T-cell (primary cell): Measurements from ENCODE around the gene ADRA1B. TPM values are rescaled to one million over a fixed set of nuclear protein-coding genes. Genes with fewer than 3 reads are reported as not detected.
A peak's percentile ranks its signal among the peaks of the same experiment; 100 is the strongest.

ENCODE experiments used
- ATAC-seq, 4 experiments: fragments of 200-7000 bp in 3 of 4; fragments of 150-1000 bp in 1 of 4; cut with Tn5 transposase; replicated peaks in 1 of 4; 1 replicate in 3 of 4; 2 replicates in 1 of 4; pipeline ENCODE4 v1.10.0; 2021; ENCODE audit warnings: moderate library complexity in 3 of 4, mild to moderate bottlenecking in 2 of 4, moderate number of reproducible peaks in 1 of 4
- CTCF ChIA-PET, 2 donors: fragments of 300-600 bp; sonication (Branson Sonifier 250); formaldehyde crosslinking; loops; one replicate each; lab custom pipeline; 2022; ENCODE audit warnings: antibody characterized with exemption in 2 of 2; lab: Charles Lee
- POLR2A ChIA-PET, 2 donors: fragments of 300-600 bp; sonication (Branson Sonifier 250); formaldehyde crosslinking; loops; one replicate each; lab custom pipeline; 2022; ENCODE audit warnings: antibody characterized with exemption in 2 of 2; lab: Charles Lee
- DNase-seq, 35 experiments: peaks; one replicate each; pipeline versions ENCODE4 v3.0.0 to v3.0.0-alpha.2; 2013 to 2023
- H3K27ac ChIP-seq: one replicate; pipeline ENCODE4 v1.5.1; 2013; ENCODE audit warnings: low read length
- H3K27me3 ChIP-seq, 2 experiments: replicated peaks in 1 of 2; 1 replicate in 1 of 2; 2 replicates in 1 of 2; pipeline versions ENCODE4 v1.6.1 to v1.7.0; 2013; ENCODE audit warnings: low read length in 1 of 2, mixed read lengths in 1 of 2; ENCODE audit not compliant: control insufficient read depth in 2 of 2, insufficient read depth in 2 of 2; ENCODE audit errors: extremely low read depth in 1 of 2
- H3K36me3 ChIP-seq, 2 donors: 1 replicate in 1 of 2; 2 replicates in 1 of 2; pipeline versions ENCODE4 v1.6.1 to v1.7.0; 2013; ENCODE audit warnings: low read length in 1 of 2; ENCODE audit not compliant: control insufficient read depth in 2 of 2, insufficient read depth in 1 of 2; ENCODE audit errors: extremely low read depth in 1 of 2
- H3K4me1 ChIP-seq, 2 experiments: 1 replicate in 1 of 2; 2 replicates in 1 of 2; pipeline versions ENCODE4 v1.6.1 to v1.7.0; 2013; ENCODE audit warnings: low read length in 2 of 2, mixed read lengths in 1 of 2; ENCODE audit not compliant: insufficient read depth in 2 of 2, control insufficient read depth in 1 of 2; ENCODE audit errors: extremely low read depth in 1 of 2
- H3K4me3 ChIP-seq, 2 donors: 1 replicate in 1 of 2; 2 replicates in 1 of 2; pipeline versions ENCODE4 v1.5.1 to v1.7.0; 2013; ENCODE audit warnings: mild to moderate bottlenecking in 2 of 2, low read length in 1 of 2, moderate library complexity in 1 of 2; ENCODE audit not compliant: control insufficient read depth in 1 of 2; ENCODE audit errors: extremely low read depth in 1 of 2
- H3K9me3 ChIP-seq: 2 replicates; pipeline ENCODE4 v1.7.0; 2013
- H3K27ac Mint-ChIP-seq, 2 donors: one replicate each; pipeline ENCODE4 v1.8.0; 2020 to 2021; ENCODE audit warnings: mild to moderate bottlenecking in 2 of 2, mixed read lengths in 2 of 2
- H3K27me3 Mint-ChIP-seq, 2 donors: one replicate each; pipeline ENCODE4 v1.8.0; 2021 to 2022; ENCODE audit warnings: mixed read lengths in 2 of 2
- H3K36me3 Mint-ChIP-seq: one replicate; pipeline ENCODE4 v1.8.0; 2021; ENCODE audit warnings: mixed read lengths
- H3K4me1 Mint-ChIP-seq, 3 donors: one replicate each; pipeline ENCODE4 v1.8.0; 2020 to 2022; ENCODE audit warnings: mixed read lengths in 3 of 3, mild to moderate bottlenecking in 1 of 3
- H3K4me3 Mint-ChIP-seq, 3 donors: one replicate each; pipeline ENCODE4 v1.8.0; 2020 to 2022; ENCODE audit warnings: mild to moderate bottlenecking in 3 of 3, mixed read lengths in 3 of 3, moderate library complexity in 3 of 3
- H3K9me3 Mint-ChIP-seq, 3 donors: one replicate each; pipeline ENCODE4 v1.8.0; 2020 to 2022; ENCODE audit warnings: mixed read lengths in 3 of 3
- WGBS: methylation state at CpG from one replicate; pipeline ENCODE4 v1.1.5; 2013; ENCODE audit warnings: missing lambda C conversion rate; ENCODE audit not compliant: insufficient coverage; 5-methylcytosine and 5-hydroxymethylcytosine counted together
- total RNA-seq, 35 experiments: library from RNA in 6 of 35; stranded (reverse) in 6 of 35; fragments of 120-200 nt in 1 of 35; gene quantifications; one replicate each; pipeline versions ENCODE4 v1.2.1 to v1.2.4 and lab custom pipeline; 2013 to 2026

Gene ADRA1B
- total RNA-seq, 5 donors from 2014 or later (not counting 1 experiment from before 2014, with no cell fraction given): 0.12 TPM; not detected in 4

- peaks cover 0 to under 1% (median 0%) of the 10 kb centered on the region in 3 donors for H3K4me1 Mint-ChIP-seq
- ChIA-PET CTCF (no interaction called here), POLR2A (no interaction called here)
- H3K27me3 ChIP-seq: peaks cover 8 to 18% of the 10 kb centered on the region in 2 experiments
- H3K27ac Mint-ChIP-seq: no peak overlapping the region
- H3K4me3 Mint-ChIP-seq: no peak overlapping the region
- peaks cover 33 to 36% of the 10 kb centered on the region in 2 donors for H3K27me3 Mint-ChIP-seq
- DNase-seq (no peak), ATAC-seq (no peak)
- no peaks in the 10 kb centered on the region for H3K36me3 Mint-ChIP-seq
- no peaks in the 10 kb centered on the region for H3K36me3 ChIP-seq
- WGBS: no CpG with 5 or more reads among the region's 2 CpGs
- H3K9me3 ChIP-seq: no peaks in the 10 kb centered on the region
- H3K4me1 ChIP-seq: no peaks in the 10 kb centered on the region
- H3K9me3 Mint-ChIP-seq: no peaks in the 10 kb centered on the region
- no peak overlapping the region for H3K27ac ChIP-seq
- no peak overlapping the region for H3K4me3 ChIP-seq
Observed at GRCh38 chr5:159978358-159978757, 62.1 kb downstream of the ADRA1B start.

GRCh38 chr5:159982421-159983173, 66.3 kb downstream of the ADRA1B start:
- Mint-ChIP-seq H3K27me3 (peaks cover 19 to 21% of the 10 kb centered on the region in 2 donors), H3K9me3 (no peaks in the 10 kb centered on the region), H3K36me3 (no peaks in the 10 kb centered on the region), H3K4me1 (peaks cover 0 to 4% (median 3%) of the 10 kb centered on the region in 3 donors), H3K27ac (no peak overlapping the region), H3K4me3 (no peak overlapping the region)
- ATAC-seq (no peak), DNase-seq (no peak)
- Histone ChIP-seq H3K27me3 (peaks cover 2 to 16% of the 10 kb centered on the region in 2 experiments), H3K4me3 (no peak overlapping the region), H3K4me1 (peaks cover 0 to 10% of the 10 kb centered on the region in 2 experiments), H3K9me3 (no peaks in the 10 kb centered on the region), H3K27ac (no peak overlapping the region), H3K36me3 (no peaks in the 10 kb centered on the region)
- ChIA-PET CTCF (no interaction called here), POLR2A (no interaction called here)
- WGBS: 80% methylated on average over 1 of the region's 8 CpGs

GRCh38 chr5:159987031-159987674, 70.9 kb downstream of the ADRA1B start:
- no peaks in the 10 kb centered on the region for H3K36me3 Mint-ChIP-seq
- H3K27ac Mint-ChIP-seq: no peak overlapping the region
- H3K36me3 ChIP-seq: no peaks in the 10 kb centered on the region
- H3K9me3 Mint-ChIP-seq: no peaks in the 10 kb centered on the region
- peak overlapping the region; percentile 61 to 70 (median 69) for H3K4me3 Mint-ChIP-seq
- 3% methylated on average over 34 of the region's 50 CpGs for WGBS
- peaks cover 21 to 35% of the 10 kb centered on the region in 2 donors for H3K27me3 Mint-ChIP-seq
- peak; percentile 31 to 81 (median 61) for DNase-seq
- peaks cover 0 to 6% (median 4%) of the 10 kb centered on the region in 3 donors for H3K4me1 Mint-ChIP-seq
- peaks cover 0 to 22% of the 10 kb centered on the region in 2 experiments for H3K27me3 ChIP-seq
- H3K27ac ChIP-seq: no peak overlapping the region
- ChIA-PET CTCF (interaction anchor here (0.6 to 2.2 kb wide), 27 partner anchors 9 to 831 kb away, joined by 3 to 28 read pairs (median 4); no protein-coding TSS in a partner anchor), POLR2A (interaction anchor here (0.5 to 1.1 kb wide), 4 partner anchors 15 to 699 kb away, joined by 3 to 7 read pairs (median 4); no protein-coding TSS in a partner anchor)
- H3K4me1 ChIP-seq: peaks cover 0 to 10% of the 10 kb centered on the region in 2 experiments
- peak overlapping the region; percentile 38 to 64 for H3K4me3 ChIP-seq
- no peaks in the 10 kb centered on the region for H3K9me3 ChIP-seq
- peak; percentile 92 to 97 (median 95) for ATAC-seq

GRCh38 chr5:159990506-159990905, 74.2 kb downstream of the ADRA1B start:
- no peak overlapping the region for H3K4me3 Mint-ChIP-seq
- peaks cover 0 to 31% of the 10 kb centered on the region in 2 experiments for H3K27me3 ChIP-seq
- POLR2A ChIA-PET: no interaction called here
- peaks cover 0 to 9% (median 4%) of the 10 kb centered on the region in 3 donors for H3K9me3 Mint-ChIP-seq
- no peaks in the 10 kb centered on the region for H3K36me3 Mint-ChIP-seq
- ATAC-seq (no peak), DNase-seq (no peak)
- H3K36me3 ChIP-seq: no peaks in the 10 kb centered on the region
- no CpG with 5 or more reads among the region's 2 CpGs for WGBS
- CTCF ChIA-PET: no interaction called here
- H3K9me3 ChIP-seq: peaks cover 4% of the 10 kb centered on the region
- no peak overlapping the region for H3K4me3 ChIP-seq
- H3K4me1 Mint-ChIP-seq: peaks cover 0 to 6% (median 4%) of the 10 kb centered on the region in 3 donors
- H3K27me3 Mint-ChIP-seq: peaks cover 27 to 47% of the 10 kb centered on the region in 2 donors
- H3K27ac ChIP-seq: no peak overlapping the region
- peaks cover 0 to 10% of the 10 kb centered on the region in 2 experiments for H3K4me1 ChIP-seq
- no peak overlapping the region for H3K27ac Mint-ChIP-seq

- peaks cover 0 to 21% of the 10 kb centered on the region in 2 experiments for H3K27me3 ChIP-seq
- H3K4me1 Mint-ChIP-seq: peaks cover 0 to 2% (median 1%) of the 10 kb centered on the region in 3 donors
- peaks cover 0 to 9% (median 4%) of the 10 kb centered on the region in 3 donors for H3K9me3 Mint-ChIP-seq
- H3K27ac Mint-ChIP-seq: no peak overlapping the region
- no CpG with 5 or more reads among the region's 1 CpG for WGBS
- peaks cover 4% of the 10 kb centered on the region for H3K9me3 ChIP-seq
- CTCF ChIA-PET: interaction anchor here in 1 of 2 donors (1.6 kb wide), 1 partner anchor 706 kb away, joined by 3 read pairs; no protein-coding TSS in a partner anchor
- ATAC-seq (no peak), DNase-seq (no peak)
- no peaks in the 10 kb centered on the region for H3K36me3 Mint-ChIP-seq
- H3K4me3 ChIP-seq: no peak overlapping the region
- peaks cover 0 to under 1% of the 10 kb centered on the region in 2 experiments for H3K4me1 ChIP-seq
- no peaks in the 10 kb centered on the region for H3K36me3 ChIP-seq
- peaks cover 36 to 44% of the 10 kb centered on the region in 2 donors for H3K27me3 Mint-ChIP-seq
- no peak overlapping the region for H3K4me3 Mint-ChIP-seq
- POLR2A ChIA-PET: interaction anchor here in 1 of 2 donors (0.6 kb wide), 1 partner anchor 408 kb away, joined by 3 read pairs; no protein-coding TSS in a partner anchor
- no peak overlapping the region for H3K27ac ChIP-seq
Observed at GRCh38 chr5:159992566-159992965, 76.3 kb downstream of the ADRA1B start.

- Mint-ChIP-seq H3K4me1 (no peaks in the 10 kb centered on the region), H3K27ac (no peak overlapping the region), H3K9me3 (peaks cover 0 to 9% (median 4%) of the 10 kb centered on the region in 3 donors), H3K27me3 (peaks cover 31 to 37% of the 10 kb centered on the region in 2 donors), H3K4me3 (no peak overlapping the region), H3K36me3 (no peaks in the 10 kb centered on the region)
- no peak for ATAC-seq
- Histone ChIP-seq H3K36me3 (no peaks in the 10 kb centered on the region), H3K4me1 (no peaks in the 10 kb centered on the region), H3K9me3 (peaks cover 4% of the 10 kb centered on the region), H3K4me3 (peak overlapping the region in 1 of 2 donors; percentile 44), H3K27ac (no peak overlapping the region), H3K27me3 (peaks cover 0 to 21% of the 10 kb centered on the region in 2 experiments)
- POLR2A ChIA-PET: interaction anchor here in 1 of 2 donors (0.6 kb wide), 1 partner anchor 408 kb away, joined by 3 read pairs; no protein-coding TSS in a partner anchor
- CTCF ChIA-PET: interaction anchor here (0.6 to 1.6 kb wide), 2 partner anchors 12 to 707 kb away, joined by 3 read pairs; no protein-coding TSS in a partner anchor
- WGBS: 100% methylated on average over 1 of the region's 2 CpGs
- DNase-seq: no peak
Observed at GRCh38 chr5:159993194-159993593, 76.9 kb downstream of the ADRA1B start.
